ENCODE data around the gene TTYH3.

Gene TTYH3

DNA sequence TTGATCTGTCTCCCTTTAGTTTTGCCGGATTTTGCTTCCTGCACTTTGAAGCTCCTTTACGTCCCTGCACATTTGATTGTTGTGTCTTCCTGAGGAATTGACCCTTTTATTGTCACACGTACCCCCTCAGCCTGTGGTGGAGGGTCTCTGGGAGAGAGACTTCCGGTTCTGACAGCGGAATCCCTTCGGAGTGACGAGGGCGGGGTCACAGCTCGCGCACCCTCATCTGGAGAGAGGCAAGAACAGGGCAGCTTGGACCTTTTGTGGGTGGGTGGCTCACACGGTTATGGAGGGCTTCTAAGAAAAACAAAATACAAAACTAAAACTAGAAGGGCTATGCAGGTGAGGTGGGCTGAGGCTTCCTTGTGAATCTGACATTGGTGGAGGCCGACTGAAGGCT, 82.2 kb downstream of the TTYH3 start:
- TF ChIP-seq, protein P1, sequence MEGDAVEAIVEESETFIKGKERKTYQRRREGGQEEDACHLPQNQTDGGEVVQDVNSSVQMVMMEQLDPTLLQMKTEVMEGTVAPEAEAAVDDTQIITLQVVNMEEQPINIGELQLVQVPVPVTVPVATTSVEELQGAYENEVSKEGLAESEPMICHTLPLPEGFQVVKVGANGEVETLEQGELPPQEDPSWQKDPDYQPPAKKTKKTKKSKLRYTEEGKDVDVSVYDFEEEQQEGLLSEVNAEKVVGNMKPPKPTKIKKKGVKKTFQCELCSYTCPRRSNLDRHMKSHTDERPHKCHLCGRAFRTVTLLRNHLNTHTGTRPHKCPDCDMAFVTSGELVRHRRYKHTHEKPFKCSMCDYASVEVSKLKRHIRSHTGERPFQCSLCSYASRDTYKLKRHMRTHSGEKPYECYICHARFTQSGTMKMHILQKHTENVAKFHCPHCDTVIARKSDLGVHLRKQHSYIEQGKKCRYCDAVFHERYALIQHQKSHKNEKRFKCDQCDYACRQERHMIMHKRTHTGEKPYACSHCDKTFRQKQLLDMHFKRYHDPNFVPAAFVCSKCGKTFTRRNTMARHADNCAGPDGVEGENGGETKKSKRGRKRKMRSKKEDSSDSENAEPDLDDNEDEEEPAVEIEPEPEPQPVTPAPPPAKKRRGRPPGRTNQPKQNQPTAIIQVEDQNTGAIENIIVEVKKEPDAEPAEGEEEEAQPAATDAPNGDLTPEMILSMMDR (IDR thresholded peaks at IDR 0.05; ENCODE audit: control insufficient read depth, extremely low read depth, insufficient read depth) = no peak
- DNase-seq (ENCODE audit: low read depth) = no peak
- H3K4me3 ChIP-seq (ENCODE audit: low read depth, low read length) = no peak overlapping the region
